Effector memory CD8-positive, alpha-beta T cell (primary cell): ENCODE data around the gene RGS9BP.
"Not testable (repeated sequence)": the region's sequence is repeated elsewhere in the genome, so short reads cannot be mapped to it uniquely, and the experiment has no call there.

Experiments used
- ATAC-seq: fragments of 150-1000 bp; cut with Tn5 transposase; replicated peaks from 2 replicates; pipeline ENCODE4 v1.10.0; 2021; ENCODE audit warnings: mild to moderate bottlenecking, moderate library complexity
- DNase-seq, 3 experiments: peaks; one replicate each; pipeline ENCODE4 v3.0.0; 2021
- H3K27ac Mint-ChIP-seq, 2 donors: one replicate each; pipeline ENCODE4 v1.8.0; 2022; ENCODE audit warnings: mild to moderate bottlenecking in 2 of 2, mixed read lengths in 2 of 2, moderate library complexity in 2 of 2
- H3K27me3 Mint-ChIP-seq, 2 donors: one replicate each; pipeline ENCODE4 v1.8.0; 2022; ENCODE audit warnings: mixed read lengths in 2 of 2
- H3K36me3 Mint-ChIP-seq: one replicate; pipeline ENCODE4 v1.8.0; 2022; ENCODE audit warnings: mild to moderate bottlenecking, moderate library complexity, mixed read lengths; ENCODE audit not compliant: insufficient read depth
- H3K4me1 Mint-ChIP-seq, 2 donors: one replicate each; pipeline ENCODE4 v1.8.0; 2022; ENCODE audit warnings: low read depth in 2 of 2, mixed read lengths in 2 of 2
- H3K4me3 Mint-ChIP-seq, 2 donors: one replicate each; pipeline ENCODE4 v1.8.0; 2022; ENCODE audit warnings: mild to moderate bottlenecking in 2 of 2, mixed read lengths in 2 of 2, moderate library complexity in 2 of 2
- H3K9me3 Mint-ChIP-seq, 2 donors: one replicate each; pipeline ENCODE4 v1.8.0; 2022; ENCODE audit warnings: mixed read lengths in 2 of 2

Gene RGS9BP

DNA sequence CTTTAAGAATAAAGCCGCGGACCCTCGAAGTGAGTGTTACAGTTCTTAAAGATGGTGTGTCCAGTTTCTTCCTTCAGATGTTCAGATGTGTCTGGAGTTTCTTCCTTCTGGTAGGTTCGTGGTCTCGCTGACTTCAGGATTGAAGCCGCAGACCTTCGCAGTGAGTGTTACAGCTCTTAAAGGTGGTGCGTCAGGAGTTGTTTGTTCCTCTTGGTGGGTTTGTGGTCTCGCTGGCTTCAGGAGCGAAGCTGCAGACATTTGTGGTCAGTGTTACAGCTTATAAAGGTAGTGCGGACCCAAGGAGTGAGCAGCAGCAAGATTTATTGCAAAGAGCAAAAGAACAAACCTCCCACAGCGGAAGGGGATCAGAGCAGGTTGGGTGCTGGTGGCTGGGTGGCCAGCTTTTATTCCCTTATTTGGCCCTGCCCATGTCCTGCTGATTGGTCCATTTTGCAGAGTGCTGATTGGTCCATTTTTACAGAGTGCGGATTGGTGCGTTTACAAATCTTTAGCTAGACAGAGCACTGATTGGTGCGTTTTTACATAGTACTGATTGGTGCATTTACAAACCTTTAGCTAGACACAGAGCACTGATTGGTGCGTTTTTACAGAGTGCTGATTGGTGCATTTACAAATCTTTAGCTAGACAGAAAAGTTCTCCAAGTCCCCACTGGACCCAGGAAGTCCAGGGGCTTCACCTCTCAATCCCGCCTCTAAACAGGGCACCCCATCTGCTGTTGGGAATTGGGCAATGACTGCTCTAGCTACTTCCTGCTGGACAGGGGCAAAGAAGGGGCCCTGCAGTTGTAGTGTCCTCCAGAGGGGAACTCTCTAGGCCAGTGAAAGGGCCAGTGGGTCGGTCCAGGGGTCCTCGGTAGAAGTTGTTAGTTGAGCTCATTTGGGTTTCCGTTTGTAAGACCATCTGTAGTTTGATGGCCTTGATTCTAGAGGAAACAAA, 17.8 kb downstream of the RGS9BP start:
- not testable (repeated sequence) for H3K9me3 Mint-ChIP-seq, H3K27me3 Mint-ChIP-seq
- peak overlapping the region; percentile 88 to 90 for H3K27ac Mint-ChIP-seq
- H3K4me1 Mint-ChIP-seq, result peaks cover 52 to 64% of the 10 kb centered on the region in 2 donors
- peak overlapping the region; percentile 91 to 95 for H3K4me3 Mint-ChIP-seq
- DNase-seq, result peak; percentile 15 to 32 (median 20)
- peak; percentile 2 for ATAC-seq
- peaks cover 27% of the 10 kb centered on the region for H3K36me3 Mint-ChIP-seq

- Mint-ChIP-seq H3K36me3 (peaks cover 35% of the 10 kb centered on the region), H3K4me1 (peaks cover 55 to 69% of the 10 kb centered on the region in 2 donors), H3K27ac (peak overlapping the region; percentile 88 to 90), H3K4me3 (peak overlapping the region; percentile 91 to 95)
- not testable (repeated sequence) for ATAC-seq, DNase-seq, H3K9me3 Mint-ChIP-seq, H3K27me3 Mint-ChIP-seq
These were observed 18.7 kb downstream of the RGS9BP start for GRCh38 chr19:32694316-32694715.

DNA sequence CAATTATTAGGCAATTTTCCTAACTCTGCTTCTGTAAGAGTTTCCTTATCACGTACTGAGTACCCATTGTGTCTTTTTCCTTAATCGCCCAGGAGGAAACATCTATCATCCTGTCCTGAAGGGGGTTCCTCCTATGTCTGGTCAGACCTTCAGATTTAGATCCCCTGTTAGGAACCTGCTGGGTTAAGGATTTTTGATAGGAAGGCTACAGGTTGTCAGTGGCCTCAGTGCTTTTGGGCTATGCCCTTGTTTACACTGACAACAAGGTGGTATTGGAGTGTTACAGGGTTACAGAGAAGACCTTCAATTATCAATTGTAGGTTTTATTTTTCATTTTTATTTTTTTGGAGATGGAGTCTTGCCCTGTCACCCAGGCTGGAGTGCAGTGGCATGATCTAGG, 19.2 kb downstream of the RGS9BP start:
- not testable (repeated sequence) for DNase-seq, H3K9me3 Mint-ChIP-seq, ATAC-seq, H3K27me3 Mint-ChIP-seq
- H3K27ac Mint-ChIP-seq, result peak overlapping the region; percentile 88 to 90
- H3K4me1 Mint-ChIP-seq, result peaks cover 55 to 69% of the 10 kb centered on the region in 2 donors
- peaks cover 35% of the 10 kb centered on the region for H3K36me3 Mint-ChIP-seq
- peak overlapping the region; percentile 91 to 95 for H3K4me3 Mint-ChIP-seq

DNA sequence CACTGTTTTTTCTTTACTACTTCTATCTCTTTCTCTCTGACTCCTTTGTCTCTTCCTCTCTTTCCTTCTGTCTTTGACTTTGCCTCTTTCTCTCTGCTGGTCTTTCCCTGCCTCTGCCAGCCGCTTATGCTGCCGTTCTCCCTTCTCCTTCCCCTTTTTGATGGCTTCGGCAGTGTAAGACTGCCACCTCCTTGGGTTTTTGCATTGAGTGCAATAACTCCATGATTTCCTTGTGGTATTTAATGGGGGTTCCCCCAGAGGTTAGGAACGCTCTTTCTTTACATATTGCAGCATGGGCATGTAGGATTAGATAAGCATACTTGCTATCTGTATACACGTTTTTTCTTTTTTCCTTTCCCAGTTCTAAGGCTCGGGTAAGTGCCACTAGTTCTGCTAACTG, 19.9 kb downstream of the RGS9BP start:
- H3K4me1 Mint-ChIP-seq, result peaks cover 55 to 69% of the 10 kb centered on the region in 2 donors
- H3K4me3 Mint-ChIP-seq, result peak overlapping the region; percentile 8 to 95
- not testable (repeated sequence) for H3K9me3 Mint-ChIP-seq, ATAC-seq, DNase-seq, H3K27me3 Mint-ChIP-seq
- H3K36me3 Mint-ChIP-seq, result peaks cover 35% of the 10 kb centered on the region
- peak overlapping the region in 1 of 2 donors; percentile 88 for H3K27ac Mint-ChIP-seq

GRCh38 chr19:32696771-32697170, 21.1 kb downstream of the RGS9BP start:
- not testable (repeated sequence) for DNase-seq, H3K9me3 Mint-ChIP-seq, H3K27me3 Mint-ChIP-seq, ATAC-seq, H3K4me3 Mint-ChIP-seq
- H3K27ac Mint-ChIP-seq, result peak overlapping the region in 1 of 2 donors; percentile 55
- H3K4me1 Mint-ChIP-seq, result peaks cover 50 to 66% of the 10 kb centered on the region in 2 donors
- peaks cover 37% of the 10 kb centered on the region for H3K36me3 Mint-ChIP-seq

GRCh38 chr19:32700129-32700528, 24.5 kb downstream of the RGS9BP start:
- H3K4me3 Mint-ChIP-seq, DNase-seq, H3K27me3 Mint-ChIP-seq: not testable (repeated sequence)

GRCh38 chr19:32702010-32702409, 26.4 kb downstream of the RGS9BP start:
- no peaks in the 10 kb centered on the region for H3K27me3 Mint-ChIP-seq
- H3K9me3 Mint-ChIP-seq, result peaks cover 0 to 2% of the 10 kb centered on the region in 2 donors
- ATAC-seq (no peak), DNase-seq (no peak)
- H3K27ac Mint-ChIP-seq, result peak overlapping the region in 1 of 2 donors; percentile 41
- peaks cover 22% of the 10 kb centered on the region for H3K36me3 Mint-ChIP-seq
- H3K4me1 Mint-ChIP-seq, result peaks cover 20 to 39% of the 10 kb centered on the region in 2 donors
- H3K4me3 Mint-ChIP-seq, result no peak overlapping the region

More at GRCh38 chr19:32700129-32700528, 24.5 kb downstream of the RGS9BP start:
- not testable (repeated sequence) for H3K27ac Mint-ChIP-seq, ATAC-seq, H3K9me3 Mint-ChIP-seq
- H3K36me3 Mint-ChIP-seq, result peaks cover 26% of the 10 kb centered on the region
- peaks cover 30 to 49% of the 10 kb centered on the region in 2 donors for H3K4me1 Mint-ChIP-seq

GRCh38 chr19:32704006-32704405, 28.4 kb downstream of the RGS9BP start:
- peaks cover 17 to 32% of the 10 kb centered on the region in 2 donors for H3K4me1 Mint-ChIP-seq
- not testable (repeated sequence) for H3K27me3 Mint-ChIP-seq, DNase-seq, H3K9me3 Mint-ChIP-seq, H3K4me3 Mint-ChIP-seq, H3K27ac Mint-ChIP-seq, ATAC-seq
- H3K36me3 Mint-ChIP-seq, result peaks cover 12% of the 10 kb centered on the region

DNA sequence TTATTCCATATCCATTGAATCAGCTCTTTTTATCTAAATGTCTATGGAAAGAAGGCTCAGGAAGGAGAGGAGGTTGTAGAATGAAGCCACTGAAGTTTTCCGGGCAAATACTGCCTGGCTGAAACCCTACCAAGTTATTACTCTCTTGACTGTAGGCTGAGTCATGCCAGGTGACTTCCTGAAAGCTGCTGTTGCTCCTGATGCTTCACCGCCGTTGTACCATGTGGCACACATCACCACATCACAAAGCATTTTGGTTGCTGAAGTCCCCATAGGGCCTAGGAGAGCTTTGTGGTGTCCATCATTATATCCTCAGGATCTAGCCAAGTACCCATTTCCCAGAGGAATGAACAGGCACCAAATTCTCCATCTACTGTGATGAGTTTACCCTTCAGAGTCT, 32.8 kb downstream of the RGS9BP start:
- ATAC-seq (peak; percentile 59), DNase-seq (no peak)
- H3K27ac Mint-ChIP-seq, result peak overlapping the region; percentile 52 to 56
- peaks cover 0 to 2% of the 10 kb centered on the region in 2 donors for H3K9me3 Mint-ChIP-seq
- H3K36me3 Mint-ChIP-seq, result peaks cover 39% of the 10 kb centered on the region
- H3K27me3 Mint-ChIP-seq, result no peaks in the 10 kb centered on the region
- H3K4me1 Mint-ChIP-seq, result peaks cover 11 to 21% of the 10 kb centered on the region in 2 donors
- no peak overlapping the region for H3K4me3 Mint-ChIP-seq

- DNase-seq (no peak), ATAC-seq (no peak)
- peaks cover 11 to 21% of the 10 kb centered on the region in 2 donors for H3K4me1 Mint-ChIP-seq
- peaks cover 39% of the 10 kb centered on the region for H3K36me3 Mint-ChIP-seq
- H3K27ac Mint-ChIP-seq, result peak overlapping the region; percentile 52 to 56
- no peaks in the 10 kb centered on the region for H3K27me3 Mint-ChIP-seq
- peaks cover 0 to 2% of the 10 kb centered on the region in 2 donors for H3K9me3 Mint-ChIP-seq
- H3K4me3 Mint-ChIP-seq, result no peak overlapping the region
These were observed 33.4 kb downstream of the RGS9BP start for GRCh38 chr19:32709032-32709431.

- Mint-ChIP-seq H3K4me1 (peaks cover 11 to 14% of the 10 kb centered on the region in 2 donors), H3K36me3 (peaks cover 56% of the 10 kb centered on the region), H3K4me3 (no peak overlapping the region), H3K9me3 (no peaks in the 10 kb centered on the region), H3K27ac (no peak overlapping the region), H3K27me3 (no peaks in the 10 kb centered on the region)
- ATAC-seq, result no peak
- DNase-seq, result no peak
These were observed 36.1 kb downstream of the RGS9BP start for GRCh38 chr19:32711747-32712146.

DNA sequence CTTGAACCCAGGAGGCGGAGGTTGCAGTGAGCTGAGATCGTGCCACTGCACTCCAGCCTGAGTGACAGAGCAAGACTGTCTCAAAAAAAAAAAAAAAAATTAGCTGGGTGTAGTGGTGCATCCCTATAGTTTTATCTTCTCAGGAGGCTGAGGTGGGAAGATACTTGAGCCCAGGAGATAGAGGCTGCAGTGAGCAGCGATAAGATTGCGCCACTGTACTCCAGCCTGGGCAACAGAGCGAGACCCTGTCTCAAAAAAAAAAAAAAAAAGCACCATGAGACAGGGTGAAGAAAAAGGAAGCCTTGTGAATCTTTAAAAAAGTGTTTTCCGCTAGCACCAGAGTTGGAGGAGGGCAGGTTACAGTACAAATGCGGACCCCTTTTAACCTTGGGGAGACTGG, 40.6 kb downstream of the RGS9BP start:
- Mint-ChIP-seq H3K36me3 (peaks cover 42% of the 10 kb centered on the region), H3K27ac (peak overlapping the region in 1 of 2 donors; percentile 16)
- H3K27me3 Mint-ChIP-seq, DNase-seq, ATAC-seq, H3K4me3 Mint-ChIP-seq, H3K9me3 Mint-ChIP-seq, H3K4me1 Mint-ChIP-seq: not testable (repeated sequence)

DNA sequence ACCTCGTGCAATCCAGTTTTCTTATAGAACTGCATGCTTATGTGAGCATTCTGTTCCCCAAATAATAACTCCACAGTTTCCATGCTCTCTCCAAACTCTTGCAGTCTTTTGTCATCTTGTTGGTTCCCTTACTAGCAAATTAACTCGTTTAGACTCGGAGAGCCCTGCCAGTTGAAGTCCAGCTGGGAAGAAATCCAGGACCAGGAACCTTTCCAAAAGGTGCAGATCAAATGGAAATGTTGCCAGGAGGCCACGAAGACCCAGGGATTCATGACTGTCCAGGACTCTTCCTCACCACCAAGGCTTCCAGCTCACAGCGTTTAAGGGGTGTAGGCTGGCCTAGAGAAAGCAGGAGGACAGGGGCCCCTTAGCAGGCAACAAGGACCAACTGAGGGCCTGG, 41.8 kb downstream of the RGS9BP start:
- Mint-ChIP-seq H3K36me3 (peaks cover 29% of the 10 kb centered on the region), H3K27me3 (no peaks in the 10 kb centered on the region), H3K27ac (peak overlapping the region in 1 of 2 donors; percentile 25), H3K4me3 (no peak overlapping the region), H3K9me3 (no peaks in the 10 kb centered on the region), H3K4me1 (peaks cover 0 to 1% of the 10 kb centered on the region in 2 donors)
- ATAC-seq (no peak), DNase-seq (no peak)

DNA sequence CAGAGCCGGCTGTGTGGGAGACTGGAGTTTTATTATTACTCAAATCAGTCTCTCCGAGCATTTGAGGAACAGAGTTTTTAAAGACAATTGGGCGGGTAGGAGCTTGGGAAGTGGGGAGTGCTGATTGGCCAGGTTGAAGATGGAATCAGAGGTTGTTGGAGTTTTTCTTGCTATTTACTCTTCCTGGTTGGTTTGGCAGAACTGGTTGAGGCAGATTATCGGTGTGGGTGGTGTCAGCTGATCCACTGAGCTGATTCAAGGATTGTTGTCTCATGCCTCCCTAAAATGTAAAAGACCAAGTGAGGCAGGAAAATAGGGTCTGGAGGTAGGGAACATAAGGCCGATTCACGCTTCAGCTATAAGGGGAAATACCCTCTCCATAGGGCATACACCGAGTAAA, 42.6 kb downstream of the RGS9BP start:
- no peak for ATAC-seq
- H3K9me3 Mint-ChIP-seq, result no peaks in the 10 kb centered on the region
- peaks cover 0 to 1% of the 10 kb centered on the region in 2 donors for H3K4me1 Mint-ChIP-seq
- no peaks in the 10 kb centered on the region for H3K27me3 Mint-ChIP-seq
- no peak overlapping the region for H3K4me3 Mint-ChIP-seq
- H3K27ac Mint-ChIP-seq, result no peak overlapping the region
- no peak for DNase-seq
- H3K36me3 Mint-ChIP-seq, result peaks cover 21% of the 10 kb centered on the region
